ENCODE data around the gene E2F2.

Gene E2F2

GRCh38 chr1:23530747-23531561 is at the start of gene E2F2:
Gene E2F2 (minus strand): TSS chr1:23531233. CDS start chr1:23530793, 440 bp downstream.
- peak; percentile 88 for DNase-seq

- DNase-seq, result no peak
Measured at GRCh38 chr1:23578997-23579363, 47.9 kb upstream of the E2F2 start.

GRCh38 chr1:23578311-23578996 is 47.4 kb upstream of the E2F2 start:
- DNase-seq, result peak; percentile 54

GRCh38 chr1:23577056-23578004 is 46.3 kb upstream of the E2F2 start:
- peak; percentile 87 for DNase-seq

- DNase-seq, result no peak
Measured at GRCh38 chr1:23576338-23577055, 45.5 kb upstream of the E2F2 start.

GRCh38 chr1:23575226-23575810 is 44.3 kb upstream of the E2F2 start:
- DNase-seq, result no peak

- no peak for DNase-seq
Measured at GRCh38 chr1:23574265-23574754, 43.3 kb upstream of the E2F2 start.

- no peak for DNase-seq
Measured at GRCh38 chr1:23573574-23574182, 42.6 kb upstream of the E2F2 start.

- peak; percentile 48 for DNase-seq
Measured at GRCh38 chr1:23571465-23571864, 40.4 kb upstream of the E2F2 start.

GRCh38 chr1:23570001-23570691 is 39.1 kb upstream of the E2F2 start:
- DNase-seq, result no peak

- DNase-seq, result no peak
Measured at GRCh38 chr1:23568608-23569383, 37.8 kb upstream of the E2F2 start.

GRCh38 chr1:23567996-23568607 is 37.1 kb upstream of the E2F2 start:
- DNase-seq, result no peak

- DNase-seq, result no peak
Measured at GRCh38 chr1:23567629-23567995, 36.6 kb upstream of the E2F2 start.

- no peak for DNase-seq
Measured at GRCh38 chr1:23566304-23566703, 35.3 kb upstream of the E2F2 start.

- no peak for DNase-seq
Measured at GRCh38 chr1:23565776-23566175, 34.7 kb upstream of the E2F2 start.

GRCh38 chr1:23564529-23565122 is 33.6 kb upstream of the E2F2 start:
- no peak for DNase-seq

- no peak for DNase-seq
Measured at GRCh38 chr1:23563755-23564374, 32.8 kb upstream of the E2F2 start.

- no peak for DNase-seq
Measured at GRCh38 chr1:23563003-23563402, 32.0 kb upstream of the E2F2 start.
